B cell (primary cell): Measurements from ENCODE around the gene CDKAL1. TPM values are rescaled to one million over a fixed set of nuclear protein-coding genes. Genes with fewer than 3 reads are reported as not detected.

Experiments
- ATAC-seq: fragments of 200-7000 bp; cut with Tn5 transposase; one replicate; pipeline ENCODE4 v1.10.0; 2021; ENCODE audit warnings: low read depth, mild to moderate bottlenecking, moderate number of reproducible peaks, moderate library complexity
- CTCF ChIA-PET: fragments of 350-600 bp; sonication (Branson Sonifier 250); formaldehyde crosslinking; loops from one replicate; lab custom pipeline; 2021; ENCODE audit warnings: antibody characterized with exemption, inconsistent platforms; lab: Charles Lee
- POLR2A ChIA-PET: fragments of 350-600 bp; sonication (Branson Sonifier 250); formaldehyde crosslinking; loops from one replicate; lab custom pipeline; 2021; ENCODE audit warnings: antibody characterized with exemption; lab: Charles Lee
- DNase-seq: peaks from one replicate; pipeline ENCODE4 v3.0.0; 2013
- H2AFZ ChIP-seq: 2 replicates; pipeline ENCODE4 v1.6.1; 2012; ENCODE audit warnings: mild to moderate bottlenecking, low read depth, low read length; ENCODE audit not compliant: insufficient read depth, poor library complexity, severe bottlenecking
- H3K27ac ChIP-seq, 2 donors: 1 replicate in 1 of 2; 2 replicates in 1 of 2; pipeline ENCODE4 v1.5.1; 2012 to 2013; ENCODE audit warnings: low read length in 2 of 2, mild to moderate bottlenecking in 2 of 2, moderate library complexity in 1 of 2
- H3K27me3 ChIP-seq, 4 experiments: fragments of 200-600 bp in 1 of 4; sonication (generic) in 1 of 4; replicated peaks in 1 of 4; 1 replicate in 2 of 4; 2 replicates in 2 of 4; pipeline versions ENCODE4 v1.6.1 to v1.7.0; 2013 to 2016; ENCODE audit warnings: low read length in 3 of 4, mild to moderate bottlenecking in 2 of 4, mixed read lengths in 1 of 4, moderate library complexity in 1 of 4; ENCODE audit not compliant: insufficient read depth in 4 of 4, control insufficient read depth in 3 of 4; ENCODE audit errors: control extremely low read depth in 1 of 4
- H3K36me3 ChIP-seq, 2 experiments: replicated peaks in 1 of 2; 1 replicate in 1 of 2; 2 replicates in 1 of 2; pipeline versions ENCODE4 v1.6.1 to v1.7.1; 2013; ENCODE audit warnings: low read length in 1 of 2; ENCODE audit not compliant: insufficient read depth in 2 of 2, control insufficient read depth in 1 of 2; ENCODE audit errors: control extremely low read depth in 1 of 2, extremely low read depth in 1 of 2
- H3K4me1 ChIP-seq, 2 donors: fragments of 200-600 bp in 1 of 2; sonication (generic) in 1 of 2; 1 replicate in 1 of 2; 2 replicates in 1 of 2; pipeline versions ENCODE4 v1.5.1 to v1.6.1; 2013 to 2017; ENCODE audit warnings: low read length in 2 of 2; ENCODE audit not compliant: control insufficient read depth in 2 of 2, insufficient read depth in 2 of 2
- H3K4me2 ChIP-seq: replicated peaks from 2 replicates; pipeline ENCODE3; 2012; ENCODE audit warnings: mild to moderate bottlenecking, low read depth, low read length; ENCODE audit not compliant: poor library complexity, severe bottlenecking
- H3K4me3 ChIP-seq, 5 experiments: fragments of 200-600 bp in 1 of 5; sonication (generic) in 1 of 5; 1 replicate in 3 of 5; 2 replicates in 2 of 5; pipeline versions ENCODE4 v1.5.1 to v1.7.0; 2011 to 2016; ENCODE audit warnings: low read length in 4 of 5, mild to moderate bottlenecking in 4 of 5, low read depth in 2 of 5, control low read depth in 1 of 5, moderate library complexity in 1 of 5; ENCODE audit not compliant: insufficient read depth in 1 of 5; ENCODE audit errors: control extremely low read depth in 1 of 5, extremely low read depth in 1 of 5
- H3K79me2 ChIP-seq: fragments of 200-600 bp; sonication (generic); one replicate; pipeline ENCODE4 v1.6.0; 2016; ENCODE audit warnings: low read length; ENCODE audit not compliant: control insufficient read depth, insufficient read depth
- H3K9ac ChIP-seq: fragments of 200-600 bp; sonication (generic); 2 replicates; pipeline ENCODE4 v1.6.1; 2017; ENCODE audit warnings: mild to moderate bottlenecking, low read length, moderate library complexity
- H3K9me3 ChIP-seq, 3 donors: one replicate each; pipeline versions ENCODE4 v1.6.1 to v1.7.1; 2013; ENCODE audit warnings: low read length in 2 of 3; ENCODE audit not compliant: control insufficient read depth in 2 of 3, insufficient read depth in 1 of 3; ENCODE audit errors: control extremely low read depth in 1 of 3
- H4K20me1 ChIP-seq: 2 replicates; pipeline ENCODE4 v1.6.0; 2012; ENCODE audit warnings: mild to moderate bottlenecking, low read length; ENCODE audit not compliant: insufficient read depth, control insufficient read depth, poor library complexity, severe bottlenecking
- H3K27ac Mint-ChIP-seq: one replicate; pipeline ENCODE4 v1.8.0; 2021; ENCODE audit warnings: mixed read lengths
- H3K27me3 Mint-ChIP-seq: one replicate; pipeline ENCODE4 v1.8.0; 2021; ENCODE audit warnings: mixed read lengths
- H3K4me1 Mint-ChIP-seq: one replicate; pipeline ENCODE4 v1.8.0; 2021; ENCODE audit warnings: mixed read lengths
- H3K4me3 Mint-ChIP-seq: one replicate; pipeline ENCODE4 v1.8.0; 2021; ENCODE audit warnings: mixed read lengths
- H3K9me3 Mint-ChIP-seq: one replicate; pipeline ENCODE4 v1.8.0; 2022; ENCODE audit warnings: mixed read lengths; ENCODE audit not compliant: insufficient read depth
- CTCF ChIP-seq: fragments of 200-600 bp; IDR thresholded peaks from one replicate; pipeline ENCODE4 v1.8.0; 2022; ENCODE audit warnings: antibody characterized with exemption, mild to moderate bottlenecking
- EZH2 ChIP-seq: IDR thresholded peaks from 2 replicates; pipeline ENCODE4 v1.6.1; 2012; ENCODE audit warnings: borderline replicate concordance, low read depth, mild to moderate bottlenecking, moderate library complexity, low read length; ENCODE audit not compliant: insufficient read depth, poor library complexity, severe bottlenecking
- WGBS: methylation state at CpG from one replicate; pipeline ENCODE4 v1.1.5; 2013; ENCODE audit warnings: missing lambda C conversion rate; ENCODE audit not compliant: insufficient coverage; 5-methylcytosine and 5-hydroxymethylcytosine counted together
- intact Hi-C: fragments of 100-400 bp; cut with micrococcal nuclease; formaldehyde crosslinking; loops from one replicate; pipeline ENCODE4 v1.10.0; 2022
- polyA plus RNA-seq: library from polyadenylated mRNA; depleted of rRNA; stranded (reverse); fragments of >200 nt; gene quantifications from 2 replicates; pipeline ENCODE4 v1.2.3, GENCODE V29; 2012
- total RNA-seq, 2 donors: library from RNA; stranded (reverse); fragments of 120-200 nt in 1 of 2; gene quantifications; 1 replicate in 1 of 2; 2 replicates in 1 of 2; pipeline versions ENCODE4 v1.2.3 to v1.2.4, GENCODE V29; 2013 to 2022

CDKAL1 gene
- total and polyA plus RNA-seq, 2 donors (not counting 1 experiment from before 2014, with no cell fraction given): 6.1 to 33.3 TPM

- POLR2A ChIA-PET: no interaction called here
- H3K27me3 Mint-ChIP-seq: no peaks in the 10 kb centered on the region
- Histone ChIP-seq H3K9me3 (peaks cover 0 to 7% (median 6%) of the 10 kb centered on the region in 3 donors), H3K36me3 (no peaks in the 10 kb centered on the region), H3K27me3 (no peaks in the 10 kb centered on the region), H3K79me2 (no peaks in the 10 kb centered on the region), H3K4me3 (no peak overlapping the region), H4K20me1 (no peaks in the 10 kb centered on the region), H2AFZ (no peak overlapping the region), H3K27ac (no peak overlapping the region), H3K4me2 (no peak overlapping the region), H3K4me1 (no peaks in the 10 kb centered on the region), H3K9ac (no peak overlapping the region)
- no peaks in the 10 kb centered on the region for H3K4me1 Mint-ChIP-seq
- H3K4me3 Mint-ChIP-seq: no peak overlapping the region
- peaks cover 3% of the 10 kb centered on the region for H3K9me3 Mint-ChIP-seq
- TF ChIP-seq CTCF (no peak), EZH2 (no peak)
- DNase-seq (no peak), ATAC-seq (no peak)
- no CpG with 5 or more reads among the region's 2 CpGs for WGBS
- intact Hi-C loops: no loop called here
- CTCF ChIA-PET: no interaction called here
- no peak overlapping the region for H3K27ac Mint-ChIP-seq
These were observed 412.6 kb downstream of the CDKAL1 start for GRCh38 chr6:20946890-20947289.

- Mint-ChIP-seq H3K27ac (no peak overlapping the region), H3K4me1 (no peaks in the 10 kb centered on the region), H3K27me3 (no peaks in the 10 kb centered on the region), H3K4me3 (no peak overlapping the region), H3K9me3 (peaks cover 1% of the 10 kb centered on the region)
- no peaks in the 10 kb centered on the region for H3K36me3 ChIP-seq
- TF ChIP-seq CTCF (no peak), EZH2 (no peak)
- POLR2A ChIA-PET: no interaction called here
- H2AFZ ChIP-seq: no peak overlapping the region
- H3K4me3 ChIP-seq: no peak overlapping the region
- H3K4me1 ChIP-seq: no peaks in the 10 kb centered on the region
- peaks cover 0 to 4% (median 0%) of the 10 kb centered on the region in 3 donors for H3K9me3 ChIP-seq
- H3K4me2 ChIP-seq: no peak overlapping the region
- H3K9ac ChIP-seq: no peak overlapping the region
- no peak overlapping the region for H3K27ac ChIP-seq
- ATAC-seq (no peak), DNase-seq (no peak)
- no peaks in the 10 kb centered on the region for H3K27me3 ChIP-seq
- CTCF ChIA-PET: no interaction called here
- H3K79me2 ChIP-seq: no peaks in the 10 kb centered on the region
- H4K20me1 ChIP-seq: no peaks in the 10 kb centered on the region
- intact Hi-C loops: no loop called here
These were observed 413.7 kb downstream of the CDKAL1 start for GRCh38 chr6:20947977-20948376.
